HEK293T (cell line): Measurements from ENCODE around the gene PIAS4.

Experiments
- BHLHE40 ChIP-seq: fragments of 450-650 bp; IDR thresholded peaks from 2 replicates; pipeline ENCODE4 v1.6.1; 2016; ENCODE audit warnings: mild to moderate bottlenecking, moderate library complexity, borderline replicate concordance
- ELF4 ChIP-seq: fragments of 450-650 bp; IDR thresholded peaks from 2 replicates; pipeline ENCODE4 v1.6.1; 2017; ENCODE audit warnings: antibody characterized with exemption
- FOXK2 ChIP-seq: fragments of 450-650 bp; IDR thresholded peaks from 2 replicates; pipeline ENCODE4 v1.6.1; 2016; ENCODE audit warnings: mild to moderate bottlenecking
- HDGF ChIP-seq: fragments of 450-650 bp; IDR thresholded peaks from 2 replicates; pipeline ENCODE4 v1.6.1; 2017; ENCODE audit warnings: antibody characterized with exemption, borderline replicate concordance
- L3MBTL2 ChIP-seq: fragments of 450-650 bp; conservative IDR thresholded peaks from 2 replicates; pipeline ENCODE4 v1.6.1; 2016; ENCODE audit warnings: mild to moderate bottlenecking
- SP1 ChIP-seq: fragments of 450-650 bp; IDR thresholded peaks from 2 replicates; pipeline ENCODE4 v1.6.1; 2017

GRCh38 chr19:4065430-4066175, 58.1 kb downstream of the PIAS4 start:
- TF ChIP-seq SP1, result no peak
- TF ChIP-seq HDGF, result no peak
- no peak for TF ChIP-seq FOXK2
- no peak for TF ChIP-seq L3MBTL2
- no peak for TF ChIP-seq BHLHE40
- no peak for TF ChIP-seq ELF4
